ENCODE data around the gene RHEX. TPM values are rescaled to one million over a fixed set of nuclear protein-coding genes. Genes with fewer than 3 reads are reported as not detected.

The RHEX gene
- total and polyA plus RNA-seq, 2 of the 13 experiments (the other 11 are each of a cell fraction or from before 2014, with no cell fraction given) = 1.4 to 2.7 TPM

DNA sequence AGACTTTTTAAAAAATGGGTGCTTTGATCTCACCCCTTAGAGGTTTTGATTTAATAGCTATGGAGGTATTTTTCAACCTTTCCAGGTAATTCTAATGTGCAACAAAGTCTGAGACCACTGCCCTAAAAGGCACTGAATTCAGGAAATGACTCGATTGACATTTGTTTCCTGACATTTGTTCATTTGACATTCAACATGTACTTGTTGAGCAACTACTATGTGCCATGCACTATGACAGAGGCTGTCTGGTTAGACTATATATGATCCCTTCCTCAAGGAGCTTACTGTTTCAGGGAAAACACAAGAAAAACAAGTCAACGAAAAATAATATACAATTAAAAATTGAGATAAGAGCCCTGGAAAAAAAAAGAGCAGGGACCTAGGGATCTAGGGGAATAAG lies 89.8 kb downstream of the RHEX start:
- CTCF ChIA-PET (ENCODE audit: low intra/inter-chr PET ratio, low total read pairs) = no interaction called here
- Histone ChIP-seq H3K4me3 (replicated peaks in 1 of 3; ENCODE audit: insufficient read depth in 1 of 3, low read depth in 2 of 3, low read length in 3 of 3) (no peak overlapping the region), H3K27me3 (ENCODE audit: control insufficient read depth in 1 of 2, insufficient read depth in 2 of 2, low read length in 2 of 2) (peaks cover 0 to 22% of the 10 kb centered on the region in 2 experiments; a peak in 2 of 5 replicates), H3K9ac (ENCODE audit: insufficient read depth, low read depth, low read length) (no peak overlapping the region), H2AFZ (ENCODE audit: low read length) (no peak overlapping the region), H3K9me3 (ENCODE audit: low read length) (no peaks in the 10 kb centered on the region), H3K79me2 (ENCODE audit: insufficient read depth, low read length) (no peaks in the 10 kb centered on the region), H3K4me1 (ENCODE audit: insufficient read depth, low read length) (no peaks in the 10 kb centered on the region), H3K4me2 (ENCODE audit: low read depth, low read length) (no peak overlapping the region), H3K36me3 (replicated peaks in 1 of 2; ENCODE audit: control insufficient read depth in 1 of 2, insufficient read depth in 2 of 2, low read length in 2 of 2) (no peaks in the 10 kb centered on the region), H4K20me1 (ENCODE audit: insufficient read depth, low read length) (no peaks in the 10 kb centered on the region), H3K27ac (ENCODE audit: extremely low read length, insufficient read depth, low read length) (no peak overlapping the region)
- intact Hi-C loops (cut with micrococcal nuclease; ENCODE audit: unreplicated experiment) (no loop called here), in situ Hi-C loops (cut with HindIII; ENCODE audit: extremely low pct_ligation_motif_present, low pct_unique_long_range_greater_than_20kb) (no loop called here)
- DNase-seq (ENCODE audit: low spot score) (no peak), ATAC-seq (no peak), FAIRE-seq (no peak)
- WGBS (ENCODE audit: low lambda C conversion rate) = 15% methylated on average over 2 of the region's 2 CpGs
- BruUV-seq (replicated peaks) = no TSS peak
- POLR2A ChIA-PET = no interaction called here
- TF ChIP-seq ESRRA (CRISPR knock-in tag; IDR thresholded peaks at IDR 0.05; ENCODE audit: low read depth) (no peak), ZNF567 (CRISPR knock-in tag; IDR thresholded peaks at IDR 0.05; ENCODE audit: borderline replicate concordance) (no peak), RNF2 (conservative IDR thresholded peaks at IDR 0.05; ENCODE audit: low read depth) (no peak), ZSCAN29 (CRISPR knock-in tag; conservative IDR thresholded peaks at IDR 0.05) (no peak), SAP130 (CRISPR knock-in tag; IDR thresholded peaks at IDR 0.05; ENCODE audit: low read depth) (no peak), ZNF776 (CRISPR knock-in tag; IDR thresholded peaks at IDR 0.05) (no peak), ZNF367 (CRISPR knock-in tag; IDR thresholded peaks at IDR 0.05; ENCODE audit: borderline replicate concordance) (no peak), PAF1 (CRISPR knock-in tag; IDR thresholded peaks at IDR 0.05) (no peak), PRPF4 (IDR thresholded peaks at IDR 0.05; ENCODE audit: low read depth, low read length, poor library complexity, severe bottlenecking) (no peak), RFX1 (IDR thresholded peaks at IDR 0.05) (no peak), FOXA3 (CRISPR knock-in tag; IDR thresholded peaks at IDR 0.05) (no peak)
- TF ChIP-seq, protein P1, sequence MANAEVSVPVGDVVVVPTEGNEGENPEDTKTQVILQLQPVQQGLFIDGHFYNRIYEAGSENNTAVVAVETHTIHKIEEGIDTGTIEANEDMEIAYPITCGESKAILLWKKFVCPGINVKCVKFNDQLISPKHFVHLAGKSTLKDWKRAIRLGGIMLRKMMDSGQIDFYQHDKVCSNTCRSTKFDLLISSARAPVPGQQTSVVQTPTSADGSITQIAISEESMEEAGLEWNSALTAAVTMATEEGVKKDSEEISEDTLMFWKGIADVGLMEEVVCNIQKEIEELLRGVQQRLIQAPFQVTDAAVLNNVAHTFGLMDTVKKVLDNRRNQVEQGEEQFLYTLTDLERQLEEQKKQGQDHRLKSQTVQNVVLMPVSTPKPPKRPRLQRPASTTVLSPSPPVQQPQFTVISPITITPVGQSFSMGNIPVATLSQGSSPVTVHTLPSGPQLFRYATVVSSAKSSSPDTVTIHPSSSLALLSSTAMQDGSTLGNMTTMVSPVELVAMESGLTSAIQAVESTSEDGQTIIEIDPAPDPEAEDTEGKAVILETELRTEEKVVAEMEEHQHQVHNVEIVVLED (CRISPR knock-in tag; IDR thresholded peaks at IDR 0.05; ENCODE audit: borderline replicate concordance) = no peak
- TF ChIP-seq, protein P2, sequence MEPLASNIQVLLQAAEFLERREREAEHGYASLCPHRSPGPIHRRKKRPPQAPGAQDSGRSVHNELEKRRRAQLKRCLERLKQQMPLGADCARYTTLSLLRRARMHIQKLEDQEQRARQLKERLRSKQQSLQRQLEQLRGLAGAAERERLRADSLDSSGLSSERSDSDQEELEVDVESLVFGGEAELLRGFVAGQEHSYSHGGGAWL (CRISPR knock-in tag; IDR thresholded peaks at IDR 0.05) = no peak
- TF ChIP-seq, protein P3, sequence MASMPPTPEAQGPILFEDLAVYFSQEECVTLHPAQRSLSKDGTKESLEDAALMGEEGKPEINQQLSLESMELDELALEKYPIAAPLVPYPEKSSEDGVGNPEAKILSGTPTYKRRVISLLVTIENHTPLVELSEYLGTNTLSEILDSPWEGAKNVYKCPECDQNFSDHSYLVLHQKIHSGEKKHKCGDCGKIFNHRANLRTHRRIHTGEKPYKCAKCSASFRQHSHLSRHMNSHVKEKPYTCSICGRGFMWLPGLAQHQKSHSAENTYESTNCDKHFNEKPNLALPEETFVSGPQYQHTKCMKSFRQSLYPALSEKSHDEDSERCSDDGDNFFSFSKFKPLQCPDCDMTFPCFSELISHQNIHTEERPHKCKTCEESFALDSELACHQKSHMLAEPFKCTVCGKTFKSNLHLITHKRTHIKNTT (CRISPR knock-in tag; IDR thresholded peaks at IDR 0.05) = no peak
- TF ChIP-seq, protein P4, sequence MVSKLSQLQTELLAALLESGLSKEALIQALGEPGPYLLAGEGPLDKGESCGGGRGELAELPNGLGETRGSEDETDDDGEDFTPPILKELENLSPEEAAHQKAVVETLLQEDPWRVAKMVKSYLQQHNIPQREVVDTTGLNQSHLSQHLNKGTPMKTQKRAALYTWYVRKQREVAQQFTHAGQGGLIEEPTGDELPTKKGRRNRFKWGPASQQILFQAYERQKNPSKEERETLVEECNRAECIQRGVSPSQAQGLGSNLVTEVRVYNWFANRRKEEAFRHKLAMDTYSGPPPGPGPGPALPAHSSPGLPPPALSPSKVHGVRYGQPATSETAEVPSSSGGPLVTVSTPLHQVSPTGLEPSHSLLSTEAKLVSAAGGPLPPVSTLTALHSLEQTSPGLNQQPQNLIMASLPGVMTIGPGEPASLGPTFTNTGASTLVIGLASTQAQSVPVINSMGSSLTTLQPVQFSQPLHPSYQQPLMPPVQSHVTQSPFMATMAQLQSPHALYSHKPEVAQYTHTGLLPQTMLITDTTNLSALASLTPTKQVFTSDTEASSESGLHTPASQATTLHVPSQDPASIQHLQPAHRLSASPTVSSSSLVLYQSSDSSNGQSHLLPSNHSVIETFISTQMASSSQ (IDR thresholded peaks at IDR 0.05; ENCODE audit: low read depth) = no peak
- TF ChIP-seq, protein P4 (CRISPR knock-in tag; IDR thresholded peaks at IDR 0.05; ENCODE audit: borderline replicate concordance) = no peak

Measured in HepG2 (cell line).